Dermis blood vessel endothelial cell (primary cell): Measurements from ENCODE around the gene NUP62CL. TPM values are rescaled to one million over a fixed set of nuclear protein-coding genes. Genes with fewer than 3 reads are reported as not detected.

Experiments used
- DNase-seq: peaks from one replicate; pipeline ENCODE4 v3.0.0; 2010
- total RNA-seq: library from RNA; depleted of rRNA; stranded (reverse); fragments of >200 nt; gene quantifications from 2 replicates; pipeline ENCODE4 v1.2.3, GENCODE V29; 2014

NUP62CL gene
- total RNA-seq, 1 donor from 2014 or later, result not detected

- DNase-seq, result no peak
Measured at GRCh38 chrX:107146670-107147069, 59.6 kb downstream of the NUP62CL start.

- no peak for DNase-seq
Measured at GRCh38 chrX:107135965-107136307, 70.3 kb downstream of the NUP62CL start.

- peak; percentile 2 for DNase-seq
Measured at GRCh38 chrX:107135049-107135964, 70.9 kb downstream of the NUP62CL start.

GRCh38 chrX:107123750-107124149 lies 82.5 kb downstream of the NUP62CL start:
- no peak for DNase-seq

- no peak for DNase-seq
Measured at GRCh38 chrX:107119283-107119682, 87.0 kb downstream of the NUP62CL start.

- peak; percentile 76 for DNase-seq
Measured at GRCh38 chrX:107118322-107119147, 87.7 kb downstream of the NUP62CL start, which contains the start of gene RBM41. TSS of gene RBM41 (minus strand) at chrX:107118822. CDS start at chrX:107118773, 49 bp downstream.

- DNase-seq, result peak; percentile 11
Measured at GRCh38 chrX:107117993-107118321, 88.3 kb downstream of the NUP62CL start.

GRCh38 chrX:107107459-107107858 lies 98.8 kb downstream of the NUP62CL start:
- DNase-seq, result no peak

- no peak for DNase-seq
Measured at GRCh38 chrX:107102980-107103379, 103.3 kb downstream of the NUP62CL start.

- DNase-seq, result no peak
Measured at GRCh38 chrX:107076158-107076557, 130.1 kb downstream of the NUP62CL start.

Other genes starting within 250 kb of the NUP62CL start
- gene MORC4, start 206.2 kb downstream of the NUP62CL start, total RNA-seq, result 11.1 and 14.7 TPM in 2 replicates
- gene RBM41, start 87.6 kb downstream of the NUP62CL start, total RNA-seq, result 15.8 and 16.0 TPM in 2 replicates
- gene DNAAF6, start 178 bp upstream of the NUP62CL start, total RNA-seq, result not detected in 2 replicates
- not detected in 2 replicates for gene FRMPD3, start 243.2 kb upstream of the NUP62CL start, total RNA-seq